GM10248 (cell line): Measurements from ENCODE around the gene OLFML3.

ENCODE experiments used
- CTCF ChIA-PET: fragments of 300-600 bp; sonication (Branson Sonifier 250); formaldehyde crosslinking; extraction: SDS; loops from one replicate; lab custom pipeline; 2021; ENCODE audit warnings: antibody characterized with exemption; lab: Yijun Ruan, JAX
- POLR2A ChIA-PET: fragments of 350-650 bp; sonication (Branson Sonifier 250); formaldehyde crosslinking; extraction: SDS; loops from one replicate; lab custom pipeline; 2020; ENCODE audit warnings: antibody characterized with exemption; lab: Yijun Ruan, JAX
- DNase-seq: peaks from one replicate; pipeline ENCODE4 v3.0.0; 2012; ENCODE audit errors: extremely low spot score
- TF ChIP-seq, protein P1 (sequence below): IDR thresholded peaks from 2 replicates; pipeline ENCODE4 v1.5.1; 2012; ENCODE audit warnings: mild to moderate bottlenecking, low read depth; ENCODE audit errors: extremely low read depth, missing control alignments, control extremely low read depth

The OLFML3 gene

GRCh38 chr1:114023377-114023776 lies 44.1 kb downstream of the OLFML3 start:
- ChIA-PET CTCF (no interaction called here), POLR2A (no interaction called here)
- TF ChIP-seq, protein P1, sequence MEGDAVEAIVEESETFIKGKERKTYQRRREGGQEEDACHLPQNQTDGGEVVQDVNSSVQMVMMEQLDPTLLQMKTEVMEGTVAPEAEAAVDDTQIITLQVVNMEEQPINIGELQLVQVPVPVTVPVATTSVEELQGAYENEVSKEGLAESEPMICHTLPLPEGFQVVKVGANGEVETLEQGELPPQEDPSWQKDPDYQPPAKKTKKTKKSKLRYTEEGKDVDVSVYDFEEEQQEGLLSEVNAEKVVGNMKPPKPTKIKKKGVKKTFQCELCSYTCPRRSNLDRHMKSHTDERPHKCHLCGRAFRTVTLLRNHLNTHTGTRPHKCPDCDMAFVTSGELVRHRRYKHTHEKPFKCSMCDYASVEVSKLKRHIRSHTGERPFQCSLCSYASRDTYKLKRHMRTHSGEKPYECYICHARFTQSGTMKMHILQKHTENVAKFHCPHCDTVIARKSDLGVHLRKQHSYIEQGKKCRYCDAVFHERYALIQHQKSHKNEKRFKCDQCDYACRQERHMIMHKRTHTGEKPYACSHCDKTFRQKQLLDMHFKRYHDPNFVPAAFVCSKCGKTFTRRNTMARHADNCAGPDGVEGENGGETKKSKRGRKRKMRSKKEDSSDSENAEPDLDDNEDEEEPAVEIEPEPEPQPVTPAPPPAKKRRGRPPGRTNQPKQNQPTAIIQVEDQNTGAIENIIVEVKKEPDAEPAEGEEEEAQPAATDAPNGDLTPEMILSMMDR: no peak
- DNase-seq: no peak

DNA sequence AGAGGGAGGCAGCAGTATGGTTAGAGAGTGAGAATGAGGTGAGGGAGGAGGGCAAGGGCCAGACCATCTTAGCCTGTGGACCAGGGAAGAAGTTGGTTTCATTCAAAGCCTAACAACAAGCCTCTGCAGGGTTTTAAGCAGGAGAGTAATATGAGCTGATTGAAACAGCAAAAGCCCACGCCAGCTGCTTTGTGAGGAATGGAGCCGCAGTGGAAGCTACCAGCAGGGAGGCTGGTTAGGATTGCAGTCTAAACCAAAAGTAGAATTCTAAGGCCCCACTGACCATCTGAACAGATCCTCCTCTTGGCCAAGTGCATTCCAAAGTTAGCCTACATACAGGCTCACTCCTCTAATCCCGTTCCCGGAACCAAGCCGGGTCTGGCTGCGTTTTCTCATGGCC lies 44.8 kb downstream of the OLFML3 start:
- ChIA-PET CTCF (no interaction called here), POLR2A (no interaction called here)
- TF ChIP-seq, protein P1: no peak
- DNase-seq: no peak

DNA sequence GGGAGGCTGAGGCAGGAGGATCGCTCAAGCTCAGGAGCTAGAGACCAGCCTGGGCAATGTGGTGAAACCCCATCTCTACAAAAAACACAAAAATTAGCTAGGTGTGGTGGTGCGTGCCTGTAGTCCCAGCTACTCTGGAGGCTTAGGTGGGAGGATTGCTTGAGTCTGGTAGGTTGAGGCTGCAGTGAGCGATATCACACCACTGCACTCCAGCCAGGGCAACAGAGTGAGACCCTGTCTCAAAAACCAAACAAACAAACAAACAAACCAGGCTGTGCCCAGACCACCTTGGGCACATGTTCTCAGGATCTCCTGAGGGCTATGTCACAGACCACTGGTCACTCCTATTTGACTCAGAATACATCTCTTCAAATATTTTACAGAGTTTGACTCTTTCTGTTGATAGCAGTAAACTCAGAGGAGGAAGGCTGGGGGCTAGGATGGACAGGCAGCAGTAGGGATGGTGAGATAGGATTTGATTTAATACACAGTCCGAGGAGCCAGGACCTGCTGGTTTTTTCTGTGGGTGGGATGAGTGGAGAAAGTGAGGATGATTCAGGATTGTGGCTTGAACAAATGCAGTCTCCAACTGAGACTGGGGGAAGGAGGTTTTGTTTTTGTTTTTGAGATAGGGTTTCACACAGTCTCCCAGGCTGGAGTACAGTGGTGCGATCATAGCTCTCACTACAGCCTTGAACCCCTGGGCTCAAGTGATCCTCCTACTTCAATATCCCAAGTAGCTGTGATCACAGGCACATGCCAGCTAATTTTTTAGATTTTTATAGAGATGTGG lies 46.5 kb downstream of the OLFML3 start:
- TF ChIP-seq, protein P1: no peak
- CTCF ChIA-PET: interaction anchor here (0.9 to 1.4 kb wide), 2 partner anchors 14 to 27 kb away, joined by 3 read pairs; no protein-coding TSS in a partner anchor
- DNase-seq: no peak
- POLR2A ChIA-PET: no interaction called here

DNA sequence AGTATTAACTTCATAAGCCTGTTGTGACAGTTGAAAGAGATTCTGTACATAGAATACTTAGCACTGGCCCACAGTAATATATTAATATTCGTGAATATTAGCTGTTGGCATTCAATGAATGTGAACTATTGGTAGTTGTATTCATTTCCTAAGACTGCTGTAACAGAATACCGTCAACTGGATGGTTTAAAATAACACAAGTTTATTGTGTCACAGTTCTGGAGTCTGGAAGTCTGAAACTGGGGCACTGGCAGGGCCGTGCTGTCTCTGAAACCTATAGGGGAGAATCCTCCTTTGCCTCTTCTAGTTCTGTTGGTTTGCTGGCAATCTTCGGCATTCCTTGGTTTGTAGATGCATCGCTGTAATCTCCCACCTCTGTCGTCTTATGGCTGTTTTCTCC lies 47.5 kb downstream of the OLFML3 start:
- no peak for DNase-seq
- TF ChIP-seq, protein P1: no peak
- POLR2A ChIA-PET: no interaction called here
- CTCF ChIA-PET: no interaction called here
